ENCODE measurements around the gene SYP.

- TF ChIP-seq POLR2A (IDR thresholded peaks at IDR 0.05) (no peak), EP300 (IDR thresholded peaks at IDR 0.05) (no peak)
Measured at GRCh38 chrX:49227726-49228125, 27.7 kb upstream of the SYP start.

Measured in ovary (tissue), 1 donor.